Measurements from ENCODE around the gene XPA. TPM values are rescaled to one million over a fixed set of nuclear protein-coding genes. Genes with fewer than 3 reads are reported as not detected.

XPA gene
- total RNA-seq, 1 donor from 2014 or later, result 9.8 TPM

DNA sequence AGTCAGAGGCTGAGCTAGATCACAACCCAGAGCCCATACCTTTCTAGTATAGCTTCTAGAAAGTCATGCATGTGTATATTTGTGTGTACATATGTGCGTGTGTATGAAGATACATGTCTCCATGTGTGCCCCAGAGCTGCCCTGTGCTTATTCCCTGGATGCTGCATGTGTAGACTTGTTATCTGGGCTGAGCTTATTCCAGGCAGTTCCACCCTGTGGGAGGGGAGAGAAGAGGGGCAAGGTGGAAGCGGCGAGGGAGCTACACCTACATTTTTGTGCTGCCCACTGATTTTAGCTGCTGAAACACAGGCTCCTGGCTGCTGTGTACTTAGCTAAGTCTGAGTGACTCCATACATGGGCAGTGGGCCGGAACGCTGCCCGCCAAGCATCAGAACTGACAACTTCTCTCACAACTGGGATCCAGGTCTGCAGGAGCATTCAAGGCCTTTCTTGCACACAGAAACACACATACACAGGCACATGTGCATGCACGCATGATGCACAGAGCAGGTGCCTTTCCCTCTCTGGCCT is 38.0 kb upstream of the XPA start:
- no peak for DNase-seq (ENCODE audit: low read depth)
- H3K4me3 ChIP-seq (ENCODE audit: insufficient read depth, low read depth, low read length), result no peak overlapping the region

DNA sequence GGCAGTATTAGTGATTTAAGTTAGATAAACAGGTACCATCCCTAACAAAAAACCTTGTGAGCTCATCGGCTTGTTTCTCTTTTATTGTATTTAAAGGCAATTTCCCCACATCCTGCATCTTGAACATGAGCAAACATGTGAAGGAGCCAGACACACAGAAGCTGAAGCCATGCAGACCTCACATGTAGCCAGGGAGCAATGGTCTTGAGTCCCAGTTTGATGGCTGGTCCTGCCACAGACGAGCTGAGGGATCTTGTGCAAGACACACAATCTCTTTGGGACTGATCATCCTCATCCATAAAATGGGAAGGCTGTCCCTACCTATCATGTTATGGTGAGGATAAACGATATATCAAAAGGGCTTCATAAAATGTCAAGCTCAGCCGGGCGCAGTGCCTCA is 29.6 kb upstream of the XPA start:
- Histone ChIP-seq H2AFZ (ENCODE audit: low read depth, low read length) (no peak overlapping the region), H3K36me3 (ENCODE audit: insufficient read depth, low read length) (no peaks in the 10 kb centered on the region), H3K4me3 (ENCODE audit: insufficient read depth, low read depth, low read length) (no peak overlapping the region), H4K20me1 (ENCODE audit: insufficient read depth, low read length) (no peaks in the 10 kb centered on the region), H3K4me1 (ENCODE audit: insufficient read depth, low read length) (no peaks in the 10 kb centered on the region), H3K9ac (ENCODE audit: low read length) (no peak overlapping the region), H3K4me2 (ENCODE audit: low read length) (no peak overlapping the region), H3K9me3 (ENCODE audit: insufficient read depth, low read depth, low read length) (no peaks in the 10 kb centered on the region), H3K27me3 (ENCODE audit: insufficient read depth, low read length) (peaks cover 18% of the 10 kb centered on the region), H3K79me2 (ENCODE audit: insufficient read depth, low read length) (no peaks in the 10 kb centered on the region), H3K27ac (ENCODE audit: low read depth, low read length) (no peak overlapping the region)
- DNase-seq (ENCODE audit: low read depth), result no peak
- H3K4me3 Mint-ChIP-seq (ENCODE audit: unreplicated experiment), result no peak overlapping the region
- no peak overlapping the region for H3K27ac Mint-ChIP-seq (ENCODE audit: unreplicated experiment)
- peaks cover 27% of the 10 kb centered on the region for H3K27me3 Mint-ChIP-seq (ENCODE audit: low read depth, unreplicated experiment)
- TF ChIP-seq EZH2 (IDR thresholded peaks at IDR 0.05; ENCODE audit: insufficient read depth, low read length), result no peak
- TF ChIP-seq, protein P1, sequence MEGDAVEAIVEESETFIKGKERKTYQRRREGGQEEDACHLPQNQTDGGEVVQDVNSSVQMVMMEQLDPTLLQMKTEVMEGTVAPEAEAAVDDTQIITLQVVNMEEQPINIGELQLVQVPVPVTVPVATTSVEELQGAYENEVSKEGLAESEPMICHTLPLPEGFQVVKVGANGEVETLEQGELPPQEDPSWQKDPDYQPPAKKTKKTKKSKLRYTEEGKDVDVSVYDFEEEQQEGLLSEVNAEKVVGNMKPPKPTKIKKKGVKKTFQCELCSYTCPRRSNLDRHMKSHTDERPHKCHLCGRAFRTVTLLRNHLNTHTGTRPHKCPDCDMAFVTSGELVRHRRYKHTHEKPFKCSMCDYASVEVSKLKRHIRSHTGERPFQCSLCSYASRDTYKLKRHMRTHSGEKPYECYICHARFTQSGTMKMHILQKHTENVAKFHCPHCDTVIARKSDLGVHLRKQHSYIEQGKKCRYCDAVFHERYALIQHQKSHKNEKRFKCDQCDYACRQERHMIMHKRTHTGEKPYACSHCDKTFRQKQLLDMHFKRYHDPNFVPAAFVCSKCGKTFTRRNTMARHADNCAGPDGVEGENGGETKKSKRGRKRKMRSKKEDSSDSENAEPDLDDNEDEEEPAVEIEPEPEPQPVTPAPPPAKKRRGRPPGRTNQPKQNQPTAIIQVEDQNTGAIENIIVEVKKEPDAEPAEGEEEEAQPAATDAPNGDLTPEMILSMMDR (IDR thresholded peaks at IDR 0.05; ENCODE audit: insufficient read depth, low read depth, low read length), result no peak
- FAIRE-seq, result no peak
- peaks cover 2% of the 10 kb centered on the region for H3K36me3 Mint-ChIP-seq (ENCODE audit: low read depth, unreplicated experiment)
- peaks cover 2% of the 10 kb centered on the region for H3K9me3 Mint-ChIP-seq (ENCODE audit: unreplicated experiment)
- H3K4me1 Mint-ChIP-seq (ENCODE audit: low read depth, unreplicated experiment), result no peaks in the 10 kb centered on the region

More for the DNA sequence above, 38.0 kb upstream of the XPA start:
- no peak for FAIRE-seq
- peaks cover 14% of the 10 kb centered on the region for H3K27me3 ChIP-seq (ENCODE audit: insufficient read depth, low read length)
- Mint-ChIP-seq H3K4me1 (ENCODE audit: low read depth, unreplicated experiment) (no peaks in the 10 kb centered on the region), H3K36me3 (ENCODE audit: low read depth, unreplicated experiment) (no peaks in the 10 kb centered on the region), H3K27me3 (ENCODE audit: low read depth, unreplicated experiment) (peaks cover 38% of the 10 kb centered on the region), H3K27ac (ENCODE audit: unreplicated experiment) (no peak overlapping the region), H3K9me3 (ENCODE audit: unreplicated experiment) (peaks cover 2% of the 10 kb centered on the region), H3K4me3 (ENCODE audit: unreplicated experiment) (no peak overlapping the region)
- TF ChIP-seq EZH2 (IDR thresholded peaks at IDR 0.05; ENCODE audit: insufficient read depth, low read length), result no peak
- TF ChIP-seq, protein P1 (IDR thresholded peaks at IDR 0.05; ENCODE audit: insufficient read depth, low read depth, low read length), result no peak
- H3K9ac ChIP-seq (ENCODE audit: low read length), result no peak overlapping the region
- no peaks in the 10 kb centered on the region for H3K4me1 ChIP-seq (ENCODE audit: insufficient read depth, low read length)
- no peaks in the 10 kb centered on the region for H3K36me3 ChIP-seq (ENCODE audit: insufficient read depth, low read length)
- H3K4me2 ChIP-seq (ENCODE audit: low read length), result no peak overlapping the region
- H3K27ac ChIP-seq (ENCODE audit: low read depth, low read length), result no peak overlapping the region
- H2AFZ ChIP-seq (ENCODE audit: low read depth, low read length), result no peak overlapping the region
- no peaks in the 10 kb centered on the region for H4K20me1 ChIP-seq (ENCODE audit: insufficient read depth, low read length)
- H3K79me2 ChIP-seq (ENCODE audit: insufficient read depth, low read length), result no peaks in the 10 kb centered on the region
- no peaks in the 10 kb centered on the region for H3K9me3 ChIP-seq (ENCODE audit: insufficient read depth, low read depth, low read length)

- H3K27ac Mint-ChIP-seq (ENCODE audit: unreplicated experiment), result no peak overlapping the region
- Histone ChIP-seq H3K36me3 (ENCODE audit: insufficient read depth, low read length) (no peaks in the 10 kb centered on the region), H3K27ac (ENCODE audit: low read depth, low read length) (no peak overlapping the region), H3K9me3 (ENCODE audit: insufficient read depth, low read depth, low read length) (peaks cover 3% of the 10 kb centered on the region), H3K4me2 (ENCODE audit: low read length) (no peak overlapping the region), H3K79me2 (ENCODE audit: insufficient read depth, low read length) (no peaks in the 10 kb centered on the region), H3K4me1 (ENCODE audit: insufficient read depth, low read length) (no peaks in the 10 kb centered on the region), H3K27me3 (ENCODE audit: insufficient read depth, low read length) (peaks cover 26% of the 10 kb centered on the region), H3K4me3 (ENCODE audit: insufficient read depth, low read depth, low read length) (no peak overlapping the region), H3K9ac (ENCODE audit: low read length) (no peak overlapping the region), H4K20me1 (ENCODE audit: insufficient read depth, low read length) (no peaks in the 10 kb centered on the region), H2AFZ (ENCODE audit: low read depth, low read length) (no peak overlapping the region)
- peaks cover 4% of the 10 kb centered on the region for H3K36me3 Mint-ChIP-seq (ENCODE audit: low read depth, unreplicated experiment)
- TF ChIP-seq, protein P1 (IDR thresholded peaks at IDR 0.05; ENCODE audit: insufficient read depth, low read depth, low read length), result no peak
- TF ChIP-seq EZH2 (IDR thresholded peaks at IDR 0.05; ENCODE audit: insufficient read depth, low read length), result no peak
- peaks cover 37% of the 10 kb centered on the region for H3K27me3 Mint-ChIP-seq (ENCODE audit: low read depth, unreplicated experiment)
- no peak overlapping the region for H3K4me3 Mint-ChIP-seq (ENCODE audit: unreplicated experiment)
- H3K9me3 Mint-ChIP-seq (ENCODE audit: unreplicated experiment), result peaks cover 10% of the 10 kb centered on the region
- no peak for DNase-seq (ENCODE audit: low read depth)
- no peaks in the 10 kb centered on the region for H3K4me1 Mint-ChIP-seq (ENCODE audit: low read depth, unreplicated experiment)
- FAIRE-seq, result no peak
Observed at GRCh38 chr9:97723819-97724218, 26.7 kb upstream of the XPA start.

Data from astrocyte (in vitro differentiated cells and primary cell).